Keratinocyte (primary cell): ENCODE measurements around the gene ZDHHC7. TPM values are rescaled to one million over a fixed set of nuclear protein-coding genes. Genes with fewer than 3 reads are reported as not detected.

Experiments used
- DNase-seq: peaks from one replicate; pipeline ENCODE4 v3.0.0-alpha.2; 2011; ENCODE audit warnings: low read depth, missing footprints, low spot score
- FAIRE-seq: peaks from 2 replicates; lab custom pipeline; 2011; peaks lifted over from hg19 to GRCh38; lab: Jason Lieb, UNC
- H2AFZ ChIP-seq: 2 replicates; pipeline ENCODE4 v1.6.0; 2012; ENCODE audit warnings: low read length, control low read depth, inconsistent platforms; ENCODE audit not compliant: control insufficient read depth
- H3K27ac ChIP-seq: 2 replicates; pipeline ENCODE4 v1.5.1; 2011; ENCODE audit warnings: low read length; ENCODE audit not compliant: control insufficient read depth, insufficient read depth
- H3K27me3 ChIP-seq: 3 replicates; pipeline ENCODE4 v1.6.0; 2011; ENCODE audit warnings: low read length; ENCODE audit not compliant: control insufficient read depth, insufficient read depth; ENCODE audit errors: extremely low read depth
- H3K36me3 ChIP-seq, 2 experiments: 2 replicates in 1 of 2; 3 replicates in 1 of 2; pipeline ENCODE4 v1.5.1; 2011; ENCODE audit warnings: low read length in 2 of 2, mild to moderate bottlenecking in 1 of 2; ENCODE audit not compliant: control insufficient read depth in 2 of 2, insufficient read depth in 2 of 2; ENCODE audit errors: extremely low read depth in 1 of 2
- H3K4me1 ChIP-seq: 3 replicates; pipeline ENCODE4 v1.5.1; 2011; ENCODE audit warnings: low read length; ENCODE audit not compliant: control insufficient read depth, insufficient read depth; ENCODE audit errors: extremely low read depth
- H3K4me2 ChIP-seq: 3 replicates; pipeline ENCODE4 v1.6.0; 2011; ENCODE audit warnings: low read depth, low read length; ENCODE audit not compliant: control insufficient read depth, insufficient read depth; ENCODE audit errors: extremely low read depth
- H3K4me3 ChIP-seq, 3 experiments: fragments of 200-600 bp in 1 of 3; sonication (generic) in 1 of 3; 2 replicates in 2 of 3; 3 replicates in 1 of 3; pipeline ENCODE4 v1.5.1; 2011 to 2016; ENCODE audit warnings: low read length in 3 of 3, mild to moderate bottlenecking in 3 of 3, control low read depth in 2 of 3, inconsistent platforms in 1 of 3, low read depth in 1 of 3, mixed read lengths in 1 of 3, mixed run types in 1 of 3, moderate library complexity in 1 of 3; ENCODE audit not compliant: control insufficient read depth in 2 of 3, insufficient read depth in 2 of 3; ENCODE audit errors: extremely low read depth in 1 of 3
- H3K79me2 ChIP-seq: 2 replicates; pipeline ENCODE4 v1.6.0; 2012; ENCODE audit warnings: low read length; ENCODE audit not compliant: control insufficient read depth, insufficient read depth
- H3K9ac ChIP-seq: 3 replicates; pipeline ENCODE4 v1.6.0; 2011; ENCODE audit warnings: low read length; ENCODE audit not compliant: control insufficient read depth, insufficient read depth; ENCODE audit errors: extremely low read depth
- H3K9me1 ChIP-seq: 3 replicates; pipeline ENCODE4 v1.6.0; 2011; ENCODE audit warnings: low read length; ENCODE audit not compliant: control insufficient read depth, insufficient read depth; ENCODE audit errors: extremely low read depth
- H3K9me3 ChIP-seq: 2 replicates; pipeline ENCODE4 v1.5.1; 2012; ENCODE audit warnings: low read depth, low read length; ENCODE audit not compliant: control insufficient read depth
- H4K20me1 ChIP-seq: 3 replicates; pipeline ENCODE4 v1.6.0; 2011; ENCODE audit warnings: low read length; ENCODE audit not compliant: control insufficient read depth, insufficient read depth; ENCODE audit errors: extremely low read depth
- CTCF ChIP-seq, 3 experiments: IDR thresholded peaks in 1 of 3; conservative IDR thresholded peaks in 1 of 3; optimal IDR thresholded peaks in 1 of 3; 2 replicates in 2 of 3; 3 replicates in 1 of 3; pipeline versions ENCODE3 to v1.5.1; 2011; ENCODE audit warnings: low read length in 3 of 3, mild to moderate bottlenecking in 3 of 3, moderate library complexity in 2 of 3, control low read depth in 1 of 3, inconsistent platforms in 1 of 3; ENCODE audit not compliant: insufficient read depth in 2 of 3; ENCODE audit errors: extremely low read depth in 1 of 3
- EZH2 ChIP-seq: IDR thresholded peaks from one replicate; pipeline ENCODE4 v1.6.1; 2012; ENCODE audit warnings: inconsistent platforms, mild to moderate bottlenecking, low read length, moderate library complexity
- dilution Hi-C: fragments of 300-500 bp; cut with MboI; formaldehyde crosslinking; loops from one replicate; pipeline ENCODE4 v1.7.0; 2020; ENCODE audit warnings: low sequenced_read_pairs; ENCODE audit not compliant: extremely low pct_ligation_motif_present
- polyA plus RNA-seq, 5 experiments: library from polyadenylated mRNA; depleted of rRNA in 3 of 5; stranded (reverse) in 3 of 5; stranded (forward) in 1 of 5; unstranded in 1 of 5; fragments of >200 nt; gene quantifications; 1 replicate in 1 of 5; 2 replicates in 3 of 5; 3 replicates in 1 of 5; pipeline versions ENCODE4 v1.2.1 to v1.2.3, GENCODE V29; 2011 to 2012; ENCODE audit warnings: missing spikeins in 2 of 5, low read depth in 1 of 5, low replicate concordance in 1 of 5

ZDHHC7 gene
- polyA plus RNA-seq, 1 donor (not counting 4 experiments of a cell fraction or from before 2014, with no cell fraction given), result 37.8 TPM

- FAIRE-seq (no peak), DNase-seq (no peak)
- Histone ChIP-seq H3K9ac (no peak overlapping the region), H3K9me3 (no peaks in the 10 kb centered on the region), H4K20me1 (no peaks in the 10 kb centered on the region), H3K4me1 (peaks cover 2% of the 10 kb centered on the region), H3K4me3 (no peak overlapping the region), H2AFZ (no peak overlapping the region), H3K9me1 (no peaks in the 10 kb centered on the region), H3K79me2 (no peaks in the 10 kb centered on the region), H3K4me2 (no peak overlapping the region), H3K36me3 (no peaks in the 10 kb centered on the region), H3K27ac (no peak overlapping the region), H3K27me3 (no peaks in the 10 kb centered on the region)
- dilution Hi-C loops, result no loop called here
- TF ChIP-seq CTCF (optimal IDR thresholded peaks at IDR 0.05 in 1 of 3, IDR thresholded peaks at IDR 0.05 in 1 of 3, conservative IDR thresholded peaks at IDR 0.05 in 1 of 3; ENCODE audit: extremely low read depth in 1 of 3, insufficient read depth in 2 of 3, low read length in 3 of 3) (no peak), EZH2 (no peak)
Observed at GRCh38 chr16:85042167-85042526, 30.8 kb upstream of the ZDHHC7 start.

GRCh38 chr16:85041219-85042166 is 30.2 kb upstream of the ZDHHC7 start:
- H3K27ac ChIP-seq, result no peak overlapping the region
- DNase-seq (no peak), FAIRE-seq (no peak)
- H3K4me1 ChIP-seq, result peaks cover 7% of the 10 kb centered on the region
- no peaks in the 10 kb centered on the region for H3K27me3 ChIP-seq
- H2AFZ ChIP-seq, result no peak overlapping the region
- H3K4me2 ChIP-seq, result no peak overlapping the region
- H3K9ac ChIP-seq, result no peak overlapping the region
- H3K36me3 ChIP-seq, result no peaks in the 10 kb centered on the region
- dilution Hi-C loops, result no loop called here
- H4K20me1 ChIP-seq, result no peaks in the 10 kb centered on the region
- TF ChIP-seq EZH2 (no peak), CTCF (optimal IDR thresholded peaks at IDR 0.05 in 1 of 3, IDR thresholded peaks at IDR 0.05 in 1 of 3, conservative IDR thresholded peaks at IDR 0.05 in 1 of 3; ENCODE audit: extremely low read depth in 1 of 3, insufficient read depth in 2 of 3, low read length in 3 of 3) (no peak)
- H3K79me2 ChIP-seq, result no peaks in the 10 kb centered on the region
- H3K9me1 ChIP-seq, result no peaks in the 10 kb centered on the region
- H3K4me3 ChIP-seq, result no peak overlapping the region
- no peaks in the 10 kb centered on the region for H3K9me3 ChIP-seq
